Tibial nerve (tissue), 4 donors: ENCODE measurements around the gene SLC9A9. TPM values are rescaled to one million over a fixed set of nuclear protein-coding genes. Genes with fewer than 3 reads are reported as not detected.

Experiments used
- DNase-seq, 2 donors: peaks; one replicate each; pipeline ENCODE4 v3.0.0-alpha.2; 2019; ENCODE audit warnings: low spot score in 2 of 2
- H3K27ac ChIP-seq, 4 donors: fragments of 200-600 bp; sonication (generic) in 3 of 4; one replicate each; pipeline ENCODE4 v1.5.1; 2017 to 2019; ENCODE audit warnings: mild to moderate bottlenecking in 1 of 4
- H3K27me3 ChIP-seq, 2 donors: fragments of 200-600 bp; sonication (generic) in 1 of 2; one replicate each; pipeline versions ENCODE4 v1.5.1 to v1.6.0; 2017 to 2019
- H3K36me3 ChIP-seq, 3 donors: fragments of 200-600 bp; sonication (generic); one replicate each; pipeline ENCODE4 v1.5.1; 2018 to 2019
- H3K4me1 ChIP-seq, 4 donors: fragments of 200-600 bp; sonication (generic) in 3 of 4; one replicate each; pipeline ENCODE4 v1.5.1; 2017 to 2019
- H3K4me3 ChIP-seq, 4 donors: fragments of 200-600 bp; sonication (generic) in 3 of 4; one replicate each; pipeline ENCODE4 v1.5.1; 2017 to 2019; ENCODE audit warnings: mild to moderate bottlenecking in 1 of 4, moderate library complexity in 1 of 4
- H3K9me3 ChIP-seq, 4 donors: fragments of 200-600 bp; sonication (generic) in 3 of 4; one replicate each; pipeline ENCODE4 v1.5.1; 2017 to 2019
- CTCF ChIP-seq, 5 experiments: fragments of 200-600 bp in 3 of 5; fragments of 450-650 bp in 2 of 5; sonication (generic) in 3 of 5; IDR thresholded peaks; one replicate each; pipeline ENCODE4 v1.5.1; 2016 to 2019; ENCODE audit warnings: antibody characterized with exemption in 5 of 5, mild to moderate bottlenecking in 3 of 5, moderate library complexity in 2 of 5
- EP300 ChIP-seq, 2 donors: sonication (generic); formaldehyde crosslinking; IDR thresholded peaks; one replicate each; pipeline ENCODE4 v1.6.1; 2017; ENCODE audit warnings: antibody characterized with exemption in 2 of 2, mild to moderate bottlenecking in 1 of 2
- POLR2A ChIP-seq, 2 donors: fragments of 450-650 bp; IDR thresholded peaks; one replicate each; pipeline ENCODE4 v1.6.1; 2017; ENCODE audit warnings: antibody characterized with exemption in 2 of 2, mild to moderate bottlenecking in 2 of 2, moderate library complexity in 2 of 2
- WGBS, 2 donors: methylation state at CpG; one replicate each; pipeline ENCODE4 v1.1.5; 2018; 5-methylcytosine and 5-hydroxymethylcytosine counted together
- total RNA-seq, 4 donors: library from RNA; depleted of rRNA; stranded (reverse); fragments of >200 nt; gene quantifications; one replicate each; pipeline ENCODE4 v1.1.0, GENCODE V29; 2016

Gene SLC9A9
- total RNA-seq, 4 donors from 2014 or later, result 7.6 to 11.1 (median 9.2) TPM

DNA sequence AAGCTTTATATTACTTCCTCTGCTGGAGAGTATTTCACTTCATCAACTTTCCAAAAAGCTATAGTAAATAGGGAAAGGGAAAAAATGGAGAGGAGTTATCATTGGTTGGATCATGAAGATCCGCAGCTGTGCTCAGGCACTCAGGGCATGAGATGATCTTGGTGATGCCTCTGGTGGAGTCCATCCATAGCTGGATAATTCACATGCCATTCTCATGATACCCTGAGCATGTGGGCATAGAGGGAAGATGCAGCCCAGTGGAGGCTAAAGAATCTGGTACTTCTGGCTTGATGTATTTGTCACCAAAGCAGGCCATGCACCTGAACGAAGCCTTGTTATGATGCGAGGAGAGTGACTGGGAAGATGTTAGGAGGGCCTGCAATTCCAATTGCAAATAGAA, 578.5 kb downstream of the SLC9A9 start:
- TF ChIP-seq EP300 (IDR thresholded peaks at IDR 0.05) (no peak), POLR2A (IDR thresholded peaks at IDR 0.05) (no peak), CTCF (IDR thresholded peaks at IDR 0.05) (no peak)
- 89 to 91% methylated on average over 3 of the region's 3 CpGs for WGBS, 2 donors
- no peak overlapping the region for H3K27ac ChIP-seq
- H3K4me3 ChIP-seq, result no peak overlapping the region
- no peaks in the 10 kb centered on the region for H3K27me3 ChIP-seq
- DNase-seq, result no peak
- H3K9me3 ChIP-seq, result no peaks in the 10 kb centered on the region
- H3K4me1 ChIP-seq, result peaks cover 0 to 9% (median 0%) of the 10 kb centered on the region in 4 donors
- H3K36me3 ChIP-seq, result no peaks in the 10 kb centered on the region

DNA sequence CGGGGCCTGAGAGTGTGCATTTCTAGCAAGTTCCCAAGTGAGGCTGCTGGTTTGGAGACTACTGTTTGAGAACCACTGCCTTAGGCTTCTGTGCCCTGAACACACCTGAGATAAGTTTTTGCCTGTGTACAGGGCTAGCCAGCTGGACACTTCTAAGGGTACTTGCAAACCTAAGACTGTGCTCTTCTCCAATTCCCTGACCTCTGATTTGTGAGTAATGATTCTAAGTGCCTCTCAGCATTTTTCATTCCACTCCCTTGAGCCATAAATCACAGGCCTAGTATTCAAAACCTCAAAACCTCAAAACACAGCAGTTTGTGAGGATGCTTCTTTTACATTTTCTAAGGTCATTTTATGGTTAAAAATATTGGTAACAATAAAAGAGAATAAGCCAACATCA, 580.3 kb downstream of the SLC9A9 start:
- no peak for TF ChIP-seq POLR2A (IDR thresholded peaks at IDR 0.05)
- TF ChIP-seq EP300 (IDR thresholded peaks at IDR 0.05), result no peak
- no peak for TF ChIP-seq CTCF (IDR thresholded peaks at IDR 0.05)
- Histone ChIP-seq H3K27ac (no peak overlapping the region), H3K4me3 (no peak overlapping the region), H3K36me3 (no peaks in the 10 kb centered on the region), H3K4me1 (peaks cover 0 to 9% (median 0%) of the 10 kb centered on the region in 4 donors), H3K27me3 (no peaks in the 10 kb centered on the region), H3K9me3 (no peaks in the 10 kb centered on the region)
- WGBS, 2 donors, result 100% methylated on average over 1 of the region's 1 CpG
- DNase-seq, result no peak

GRCh38 chr3:143266927-143267326, 581.3 kb downstream of the SLC9A9 start:
- Histone ChIP-seq H3K36me3 (no peaks in the 10 kb centered on the region), H3K27me3 (no peaks in the 10 kb centered on the region), H3K9me3 (no peaks in the 10 kb centered on the region), H3K27ac (no peak overlapping the region), H3K4me1 (peaks cover 0 to 9% (median 0%) of the 10 kb centered on the region in 4 donors), H3K4me3 (no peak overlapping the region)
- DNase-seq, result no peak
- TF ChIP-seq CTCF (IDR thresholded peaks at IDR 0.05) (no peak), POLR2A (IDR thresholded peaks at IDR 0.05) (no peak), EP300 (IDR thresholded peaks at IDR 0.05) (no peak)

DNA sequence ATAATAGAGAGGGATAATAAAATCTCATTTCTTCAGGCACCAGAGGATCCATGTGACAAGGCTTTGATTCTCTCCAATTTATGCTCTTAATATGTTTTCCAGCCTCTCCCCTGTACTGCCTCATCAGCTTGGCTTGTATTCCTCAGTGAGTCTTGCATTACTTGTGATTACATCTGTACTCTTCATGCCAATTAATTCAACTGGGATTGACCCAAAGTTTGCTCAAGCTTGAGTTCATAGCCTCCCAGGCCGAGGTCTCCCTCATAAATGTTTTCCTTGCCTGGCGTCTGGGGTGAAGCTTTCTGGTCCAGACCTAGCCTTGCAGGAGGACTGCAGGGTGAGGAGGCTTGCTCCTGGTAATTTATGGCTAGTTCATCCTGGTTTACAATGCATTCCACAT, 581.8 kb downstream of the SLC9A9 start:
- Histone ChIP-seq H3K36me3 (no peaks in the 10 kb centered on the region), H3K9me3 (no peaks in the 10 kb centered on the region), H3K27me3 (no peaks in the 10 kb centered on the region), H3K4me3 (no peak overlapping the region), H3K4me1 (peaks cover 0 to 9% (median 0%) of the 10 kb centered on the region in 4 donors), H3K27ac (no peak overlapping the region)
- 34 to 43% methylated on average over 2 of the region's 2 CpGs for WGBS, 2 donors
- DNase-seq, result peak in 1 of 2 donors; percentile 7
- TF ChIP-seq CTCF (IDR thresholded peaks at IDR 0.05) (no peak), POLR2A (IDR thresholded peaks at IDR 0.05) (no peak), EP300 (IDR thresholded peaks at IDR 0.05) (no peak)

DNA sequence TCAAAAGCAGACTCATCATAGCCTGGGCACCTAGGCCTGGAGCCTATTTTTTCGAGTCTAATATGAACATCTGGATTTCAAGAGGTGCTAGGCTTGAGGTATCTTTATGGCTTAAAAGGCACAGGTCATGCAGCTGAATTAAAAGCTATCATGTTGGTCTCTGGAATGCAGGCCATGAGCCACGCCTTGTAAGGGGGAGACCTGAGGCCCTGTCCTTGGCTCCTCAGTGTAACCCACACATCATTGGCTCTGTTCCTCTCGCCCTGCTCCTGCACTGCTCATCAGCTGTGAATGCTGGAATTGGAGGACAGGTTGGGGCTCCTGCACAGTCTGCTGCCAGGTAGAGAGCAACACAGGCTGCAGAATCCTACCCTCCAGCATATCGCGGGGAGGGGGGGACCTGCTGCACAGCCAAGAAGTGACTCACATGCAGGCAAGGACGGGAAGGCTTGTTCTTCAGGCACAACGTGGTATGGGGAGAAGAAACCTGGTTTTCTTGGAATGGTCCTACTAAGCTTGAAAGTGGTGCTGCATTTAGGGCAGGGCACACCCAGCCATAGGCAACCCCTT, 582.7 kb downstream of the SLC9A9 start:
- DNase-seq, result no peak
- Histone ChIP-seq H3K9me3 (no peaks in the 10 kb centered on the region), H3K4me3 (no peak overlapping the region), H3K27me3 (no peaks in the 10 kb centered on the region), H3K27ac (no peak overlapping the region), H3K36me3 (no peaks in the 10 kb centered on the region), H3K4me1 (peaks cover 0 to 9% (median 0%) of the 10 kb centered on the region in 4 donors)
- 82 to 95% methylated on average over 6 to 7 of the region's 7 CpGs for WGBS, 2 donors
- no peak for TF ChIP-seq POLR2A (IDR thresholded peaks at IDR 0.05)
- TF ChIP-seq CTCF (IDR thresholded peaks at IDR 0.05), result no peak
- no peak for TF ChIP-seq EP300 (IDR thresholded peaks at IDR 0.05)
